ENCODE results near the gene BRD9. TPM values are rescaled to one million over a fixed set of nuclear protein-coding genes. Genes with fewer than 3 reads are reported as not detected.
"Not testable (repeated sequence)": the region's sequence is repeated elsewhere in the genome, so short reads cannot be mapped to it uniquely, and the experiment has no call there.

The BRD9 gene
- total RNA-seq, 1 experiment from 2014 or later: 48.9 TPM

DNA sequence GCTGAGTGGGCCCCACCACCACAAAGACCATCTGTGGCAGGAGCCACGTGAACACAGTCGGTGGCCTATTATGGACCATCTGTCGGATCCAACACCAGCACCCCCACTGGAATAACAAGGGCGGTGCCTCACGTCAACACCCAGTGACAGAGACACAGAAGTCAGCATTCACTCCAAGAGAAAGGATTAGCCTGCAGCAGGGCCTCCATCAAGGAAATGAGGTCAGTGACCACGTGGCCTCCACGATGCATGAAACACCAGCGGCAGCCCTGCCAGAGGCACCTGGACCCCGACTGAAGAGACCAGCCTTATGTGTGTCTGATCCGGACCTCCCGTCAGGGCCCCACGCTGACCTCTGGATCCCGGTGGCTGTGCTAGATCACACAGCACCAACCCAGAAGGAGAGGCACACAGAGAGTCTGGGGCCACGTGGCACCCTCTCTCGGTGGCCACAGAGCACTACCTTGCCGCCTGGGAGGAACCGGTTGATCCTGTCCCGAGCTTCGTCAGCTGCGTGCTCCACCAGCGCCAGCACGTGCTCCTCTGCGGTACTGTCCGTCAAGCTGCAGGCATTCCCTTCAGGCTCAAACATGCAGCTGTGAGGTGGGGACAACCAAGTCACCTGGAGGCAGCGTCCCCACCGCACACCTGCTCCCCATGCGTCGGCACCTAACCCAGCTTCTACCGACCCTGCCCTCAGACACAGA is 9.0 kb downstream of the BRD9 start:
- no TSS peak for BruUV-seq (replicated peaks)
- Mint-ChIP-seq H3K27me3 (ENCODE audit: insufficient read depth, unreplicated experiment) (no peaks in the 10 kb centered on the region), H3K9me3 (ENCODE audit: unreplicated experiment) (peaks cover 5% of the 10 kb centered on the region), H3K4me1 (ENCODE audit: insufficient read depth, unreplicated experiment) (no peaks in the 10 kb centered on the region), H3K36me3 (ENCODE audit: insufficient read depth, unreplicated experiment) (peaks cover 70% of the 10 kb centered on the region), H3K4me3 (ENCODE audit: unreplicated experiment) (no peak overlapping the region), H3K27ac (ENCODE audit: low read depth, unreplicated experiment) (no peak overlapping the region)
- CTCF ChIA-PET: no interaction called here
- DNase-seq (ENCODE audit: unreplicated experiment): no peak
- POLR2A ChIA-PET: no interaction called here
- TF ChIP-seq, protein P1, sequence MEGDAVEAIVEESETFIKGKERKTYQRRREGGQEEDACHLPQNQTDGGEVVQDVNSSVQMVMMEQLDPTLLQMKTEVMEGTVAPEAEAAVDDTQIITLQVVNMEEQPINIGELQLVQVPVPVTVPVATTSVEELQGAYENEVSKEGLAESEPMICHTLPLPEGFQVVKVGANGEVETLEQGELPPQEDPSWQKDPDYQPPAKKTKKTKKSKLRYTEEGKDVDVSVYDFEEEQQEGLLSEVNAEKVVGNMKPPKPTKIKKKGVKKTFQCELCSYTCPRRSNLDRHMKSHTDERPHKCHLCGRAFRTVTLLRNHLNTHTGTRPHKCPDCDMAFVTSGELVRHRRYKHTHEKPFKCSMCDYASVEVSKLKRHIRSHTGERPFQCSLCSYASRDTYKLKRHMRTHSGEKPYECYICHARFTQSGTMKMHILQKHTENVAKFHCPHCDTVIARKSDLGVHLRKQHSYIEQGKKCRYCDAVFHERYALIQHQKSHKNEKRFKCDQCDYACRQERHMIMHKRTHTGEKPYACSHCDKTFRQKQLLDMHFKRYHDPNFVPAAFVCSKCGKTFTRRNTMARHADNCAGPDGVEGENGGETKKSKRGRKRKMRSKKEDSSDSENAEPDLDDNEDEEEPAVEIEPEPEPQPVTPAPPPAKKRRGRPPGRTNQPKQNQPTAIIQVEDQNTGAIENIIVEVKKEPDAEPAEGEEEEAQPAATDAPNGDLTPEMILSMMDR (IDR thresholded peaks at IDR 0.05; ENCODE audit: unreplicated experiment): no peak
- intact Hi-C loops (cut with micrococcal nuclease): no loop called here

DNA sequence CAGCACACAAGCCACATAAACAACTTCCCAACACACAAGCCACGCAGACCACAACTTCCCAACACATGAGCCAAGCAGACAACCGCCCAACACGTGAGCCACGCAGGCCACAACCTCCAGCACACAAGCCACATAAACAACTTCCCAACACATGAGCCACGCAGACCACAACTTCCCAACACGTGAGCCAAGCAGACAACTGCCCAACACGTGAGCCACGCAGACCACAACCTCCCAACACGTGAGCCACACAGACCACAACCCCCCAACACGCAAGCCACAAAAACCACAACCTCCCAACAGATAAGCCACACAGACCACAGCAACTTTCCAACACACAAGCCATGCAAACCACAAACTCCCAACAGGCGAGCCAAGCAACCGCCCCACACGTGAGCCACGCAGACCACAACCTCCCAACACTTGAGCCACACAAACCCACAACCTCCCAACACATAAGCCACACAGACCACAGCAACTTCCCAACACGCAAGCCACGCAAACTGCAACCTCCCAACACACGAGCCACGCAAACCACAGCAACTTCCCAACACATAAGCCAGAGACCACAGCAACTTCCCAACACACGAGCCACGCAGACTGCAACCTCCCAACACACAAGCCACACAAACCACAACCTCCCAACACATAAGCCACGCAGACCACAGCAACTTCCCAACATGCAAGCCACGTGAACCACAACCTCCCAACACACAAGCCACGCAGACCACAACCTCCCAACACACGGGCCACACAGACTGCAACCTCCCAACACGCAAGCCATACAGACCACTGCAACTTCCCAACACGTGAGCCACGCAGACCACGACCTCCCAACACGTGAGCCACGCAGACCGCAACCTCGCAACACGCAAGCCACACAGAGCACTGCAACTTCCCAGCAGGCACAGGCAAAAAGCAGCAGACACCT is 10.1 kb downstream of the BRD9 start:
- Mint-ChIP-seq H3K36me3 (ENCODE audit: insufficient read depth, unreplicated experiment) (peaks cover 71% of the 10 kb centered on the region), H3K4me1 (ENCODE audit: insufficient read depth, unreplicated experiment) (no peaks in the 10 kb centered on the region), H3K9me3 (ENCODE audit: unreplicated experiment) (peaks cover 5% of the 10 kb centered on the region), H3K4me3 (ENCODE audit: unreplicated experiment) (no peak overlapping the region), H3K27me3 (ENCODE audit: insufficient read depth, unreplicated experiment) (no peaks in the 10 kb centered on the region), H3K27ac (ENCODE audit: low read depth, unreplicated experiment) (no peak overlapping the region)
- ChIA-PET CTCF (no interaction called here), POLR2A (no interaction called here)
- no TSS peak for BruUV-seq (replicated peaks)
- TF ChIP-seq, protein P1 (IDR thresholded peaks at IDR 0.05; ENCODE audit: unreplicated experiment): no peak
- no peak for DNase-seq (ENCODE audit: unreplicated experiment)
- intact Hi-C loops (cut with micrococcal nuclease): no loop called here

DNA sequence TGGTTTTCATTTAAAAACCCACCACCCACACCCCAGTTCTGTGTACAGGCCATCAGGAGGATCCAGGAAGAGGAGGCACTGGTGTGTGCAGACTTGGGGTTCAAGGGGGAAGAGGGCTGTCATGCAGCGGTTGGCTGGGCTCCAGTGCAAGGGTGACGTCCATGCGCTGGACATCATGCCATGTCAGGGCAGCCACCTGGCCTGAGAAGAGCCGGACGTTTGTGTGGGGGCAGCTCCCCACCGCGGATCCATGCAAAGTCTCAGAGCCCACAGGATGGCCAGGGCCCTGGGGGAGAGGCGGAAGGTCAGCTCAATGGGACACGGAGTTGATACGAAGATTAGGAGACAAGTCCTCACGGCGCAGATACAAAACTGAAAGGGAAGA is 11.1 kb downstream of the BRD9 start:
- Mint-ChIP-seq H3K27me3 (ENCODE audit: insufficient read depth, unreplicated experiment) (no peaks in the 10 kb centered on the region), H3K9me3 (ENCODE audit: unreplicated experiment) (peaks cover 5% of the 10 kb centered on the region), H3K27ac (ENCODE audit: low read depth, unreplicated experiment) (no peak overlapping the region), H3K36me3 (ENCODE audit: insufficient read depth, unreplicated experiment) (peaks cover 70% of the 10 kb centered on the region), H3K4me3 (ENCODE audit: unreplicated experiment) (no peak overlapping the region), H3K4me1 (ENCODE audit: insufficient read depth, unreplicated experiment) (no peaks in the 10 kb centered on the region)
- TF ChIP-seq, protein P1 (IDR thresholded peaks at IDR 0.05; ENCODE audit: unreplicated experiment): no peak
- BruUV-seq (replicated peaks): no TSS peak
- POLR2A ChIA-PET: no interaction called here
- intact Hi-C loops (cut with micrococcal nuclease): no loop called here
- no peak for DNase-seq (ENCODE audit: unreplicated experiment)
- CTCF ChIA-PET: no interaction called here

DNA sequence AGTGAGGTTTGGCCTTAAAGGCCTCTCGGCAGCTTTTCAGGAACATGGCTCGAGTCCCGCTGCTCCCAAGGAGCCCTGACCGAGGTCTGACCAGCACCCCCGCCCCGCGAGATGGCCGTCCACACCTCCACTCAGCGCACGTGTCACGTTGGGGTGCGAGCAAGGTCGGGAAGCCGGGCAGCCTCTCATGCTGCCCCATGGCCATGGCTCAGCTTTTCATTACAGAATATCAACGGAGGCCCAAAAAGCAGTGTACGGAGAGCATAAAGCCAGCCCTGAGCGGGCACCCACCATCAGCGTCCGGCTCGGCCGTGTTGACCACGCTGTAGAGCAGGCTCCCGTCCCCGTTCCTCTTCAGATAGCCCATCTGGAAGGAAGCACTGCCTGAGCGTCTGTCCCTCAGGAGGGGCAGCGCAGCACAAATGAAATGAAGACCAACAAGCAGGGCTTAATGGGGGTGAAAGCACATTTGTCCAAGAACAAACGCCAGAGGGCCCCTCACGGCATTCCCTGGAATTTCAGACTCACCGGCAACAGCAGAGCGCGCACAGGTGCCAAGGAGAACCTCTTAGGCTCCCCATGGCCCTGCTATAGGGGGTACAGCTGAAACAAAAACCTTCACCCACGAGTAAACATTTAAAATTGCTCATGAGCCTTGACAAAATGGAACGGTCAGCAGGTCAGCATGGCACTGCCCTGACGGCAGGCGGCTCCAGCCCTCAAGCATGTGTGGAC is 11.6 kb downstream of the BRD9 start:
- no peaks in the 10 kb centered on the region for H3K27me3 Mint-ChIP-seq (ENCODE audit: insufficient read depth, unreplicated experiment)
- ChIA-PET POLR2A (no interaction called here), CTCF (no interaction called here)
- peaks cover 66% of the 10 kb centered on the region for H3K36me3 Mint-ChIP-seq (ENCODE audit: insufficient read depth, unreplicated experiment)
- H3K9me3 Mint-ChIP-seq (ENCODE audit: unreplicated experiment): peaks cover 5% of the 10 kb centered on the region
- intact Hi-C loops (cut with micrococcal nuclease): no loop called here
- DNase-seq (ENCODE audit: unreplicated experiment): no peak
- no peaks in the 10 kb centered on the region for H3K4me1 Mint-ChIP-seq (ENCODE audit: insufficient read depth, unreplicated experiment)
- H3K4me3 Mint-ChIP-seq (ENCODE audit: unreplicated experiment): no peak overlapping the region
- H3K27ac Mint-ChIP-seq (ENCODE audit: low read depth, unreplicated experiment): no peak overlapping the region
- TF ChIP-seq, protein P1 (IDR thresholded peaks at IDR 0.05; ENCODE audit: unreplicated experiment): no peak
- BruUV-seq (replicated peaks): no TSS peak

DNA sequence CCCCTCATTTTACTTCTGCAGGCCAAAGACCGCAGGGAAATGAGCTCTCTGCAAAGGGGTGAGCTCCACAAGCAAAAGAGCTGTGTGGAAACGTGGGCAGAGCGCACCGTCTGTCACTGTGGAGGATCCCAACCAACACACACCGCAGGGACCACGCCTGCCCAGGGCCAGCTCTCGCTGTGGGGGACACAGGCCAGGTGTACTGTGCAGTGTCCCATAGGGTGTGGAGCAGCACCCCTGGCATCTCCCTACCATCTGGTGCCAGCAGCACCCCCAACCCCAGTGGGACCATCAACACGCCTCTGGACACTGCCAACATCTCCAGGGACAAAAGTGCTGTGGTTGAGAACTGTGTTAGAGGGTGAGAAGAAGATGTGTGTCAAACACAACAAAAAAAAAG is 13.9 kb downstream of the BRD9 start:
- BruUV-seq (replicated peaks); H3K4me1 Mint-ChIP-seq (ENCODE audit: insufficient read depth, unreplicated experiment); H3K27me3 Mint-ChIP-seq (ENCODE audit: insufficient read depth, unreplicated experiment); POLR2A ChIA-PET; H3K27ac Mint-ChIP-seq (ENCODE audit: low read depth, unreplicated experiment); intact Hi-C loops (cut with micrococcal nuclease); CTCF ChIA-PET; H3K9me3 Mint-ChIP-seq (ENCODE audit: unreplicated experiment); DNase-seq (ENCODE audit: unreplicated experiment); H3K4me3 Mint-ChIP-seq (ENCODE audit: unreplicated experiment): not testable (repeated sequence)
- peaks cover 72% of the 10 kb centered on the region for H3K36me3 Mint-ChIP-seq (ENCODE audit: insufficient read depth, unreplicated experiment)
